HepG2 (cell line): ENCODE results near the gene COX4I1. TPM values are rescaled to one million over a fixed set of nuclear protein-coding genes. Genes with fewer than 3 reads are reported as not detected.

ENCODE experiments used
- ATF2 ChIP-seq: sonication (generic); formaldehyde crosslinking; IDR thresholded peaks from 2 replicates; pipeline ENCODE4 v1.4.0; 2020; ENCODE audit warnings: missing genetic modification reagents
- FOXP4 ChIP-seq: sonication (generic); formaldehyde crosslinking; IDR thresholded peaks from 2 replicates; pipeline ENCODE4 v1.4.0; 2020; ENCODE audit warnings: missing genetic modification reagents
- GATAD2A ChIP-seq: IDR thresholded peaks from 2 replicates; pipeline ENCODE4 v1.6.1; 2016
- IRF2 ChIP-seq: IDR thresholded peaks from 2 replicates; pipeline ENCODE4 v1.6.1; 2018; ENCODE audit warnings: missing genetic modification reagents, missing compliant biosample characterization
- KAT7 ChIP-seq: IDR thresholded peaks from 2 replicates; pipeline ENCODE4 v1.6.1; 2018; ENCODE audit warnings: borderline replicate concordance, missing compliant biosample characterization
- KLF15 ChIP-seq: sonication (generic); formaldehyde crosslinking; IDR thresholded peaks from 2 replicates; pipeline ENCODE4 v1.8.1; 2023; ENCODE audit warnings: borderline replicate concordance, mild to moderate bottlenecking, inconsistent platforms, missing genetic modification reagents, mixed read lengths
- NFE2L2 ChIP-seq: fragments of 150-350 bp; IDR thresholded peaks from 2 replicates; pipeline ENCODE4 v1.6.1; 2014; ENCODE audit warnings: low read length
- NR2F1 ChIP-seq, 2 experiments: fragments of 450-650 bp in 1 of 2; formaldehyde crosslinking in 1 of 2; IDR thresholded peaks; 2 replicates each; pipeline versions ENCODE4 v1.5.0 to v1.6.1; 2016 to 2020; ENCODE audit warnings: mild to moderate bottlenecking in 1 of 2, missing compliant biosample characterization in 1 of 2, missing genetic modification reagents in 1 of 2, moderate library complexity in 1 of 2
- POGZ ChIP-seq: sonication (generic); formaldehyde crosslinking; IDR thresholded peaks from 2 replicates; pipeline ENCODE4 v1.4.0; 2020; ENCODE audit warnings: mild to moderate bottlenecking, missing genetic modification reagents
- POLR2G ChIP-seq: fragments of 200-400 bp; formaldehyde crosslinking; IDR thresholded peaks from 2 replicates; pipeline ENCODE4 v1.6.1; 2018; ENCODE audit warnings: mild to moderate bottlenecking, low read depth, low read length, moderate library complexity
- REL ChIP-seq: sonication (generic); formaldehyde crosslinking; conservative IDR thresholded peaks from 2 replicates; pipeline ENCODE4 v1.8.0; 2022; ENCODE audit warnings: mild to moderate bottlenecking, missing genetic modification reagents, moderate library complexity
- SKIL ChIP-seq: sonication (generic); formaldehyde crosslinking; IDR thresholded peaks from 2 replicates; pipeline ENCODE4 v1.8.0; 2022; ENCODE audit warnings: missing genetic modification reagents, mild to moderate bottlenecking, moderate library complexity, borderline replicate concordance
- SNRNP70 ChIP-seq: fragments of 200-400 bp; formaldehyde crosslinking; IDR thresholded peaks from 2 replicates; pipeline ENCODE4 v1.6.1; 2017; ENCODE audit warnings: mild to moderate bottlenecking, low read depth, low read length, moderate library complexity
- SOX5 ChIP-seq: IDR thresholded peaks from 2 replicates; pipeline ENCODE4 v1.6.1; 2016; ENCODE audit warnings: borderline replicate concordance
- TOPORS ChIP-seq: sonication (generic); formaldehyde crosslinking; IDR thresholded peaks from 2 replicates; pipeline ENCODE4 v1.8.0; 2023; ENCODE audit warnings: mild to moderate bottlenecking, missing genetic modification reagents
- TSC22D2 ChIP-seq: sonication (generic); formaldehyde crosslinking; IDR thresholded peaks from 2 replicates; pipeline ENCODE4 v1.5.1; 2020; ENCODE audit warnings: missing genetic modification reagents, mild to moderate bottlenecking, borderline replicate concordance
- ZBTB4 ChIP-seq: sonication (generic); formaldehyde crosslinking; IDR thresholded peaks from 2 replicates; pipeline ENCODE4 v1.4.0; 2020; ENCODE audit warnings: missing genetic modification reagents, mild to moderate bottlenecking, borderline replicate concordance
- ZNF225 ChIP-seq: sonication (generic); formaldehyde crosslinking; IDR thresholded peaks from 2 replicates; pipeline ENCODE4 v1.4.0; 2020; ENCODE audit warnings: mild to moderate bottlenecking, missing genetic modification reagents
- ZNF30 ChIP-seq: sonication (generic); formaldehyde crosslinking; IDR thresholded peaks from 2 replicates; pipeline ENCODE4 v1.5.0; 2020; ENCODE audit warnings: mild to moderate bottlenecking, missing genetic modification reagents
- ZNF530 ChIP-seq: sonication (generic); formaldehyde crosslinking; IDR thresholded peaks from 2 replicates; pipeline ENCODE4 v1.5.0; 2020; ENCODE audit warnings: low read depth, mild to moderate bottlenecking, missing genetic modification reagents
- ZNF576 ChIP-seq: sonication (generic); formaldehyde crosslinking; IDR thresholded peaks from 2 replicates; pipeline ENCODE4 v1.4.0; 2020; ENCODE audit warnings: mild to moderate bottlenecking, missing genetic modification reagents
- polyA plus RNA-seq, 8 experiments: library from polyadenylated mRNA; depleted of rRNA in 3 of 8; stranded (reverse) in 7 of 8; unstranded in 1 of 8; fragments of >200 nt; fragmentation: Illumina TruSeq in 4 of 8; extraction: Trizol in 4 of 8; gene quantifications; 2 replicates each; pipeline versions ENCODE4 v1.2.1 to v1.2.3, GENCODE V29; 2011 to 2016; ENCODE audit warnings: low read depth in 4 of 8, missing spikeins in 1 of 8, mixed read lengths in 1 of 8; ENCODE audit not compliant: insufficient read depth in 1 of 8
- total RNA-seq, 5 experiments: library from RNA; depleted of rRNA; stranded (reverse); fragments of >200 nt; fragmentation: Illumina TruSeq; extraction: Trizol; gene quantifications; 2 replicates each; pipeline ENCODE4 v1.2.3, GENCODE V29; 2016; ENCODE audit warnings: low read depth in 1 of 5

Gene COX4I1
- total and polyA plus RNA-seq, 2 of the 13 experiments (the other 11 are each of a cell fraction or from before 2014, with no cell fraction given), result 658 to 902 TPM

- TF ChIP-seq NR2F1 (CRISPR knock-in tag; IDR thresholded peaks at IDR 0.05) (peak; percentile 25 to 86; a peak in 1 of 4 replicates), KAT7 (CRISPR knock-in tag) (no peak), TOPORS (CRISPR knock-in tag) (no peak), POGZ (CRISPR knock-in tag) (0 out of 2 replicates have a peak, but pooled peaks have one; percentile 41), REL (CRISPR knock-in tag) (0 out of 2 replicates have a peak, but pooled peaks have one; percentile 40), NFE2L2 (0 out of 2 replicates have a peak, but pooled peaks have one; percentile 25), ZBTB4 (0 out of 2 replicates have a peak, but pooled peaks have one; percentile 31), IRF2 (0 out of 2 replicates have a peak, but pooled peaks have one; percentile 21), KLF15 (CRISPR knock-in tag) (no peak), ZNF576 (CRISPR knock-in tag) (0 out of 2 replicates have a peak, but pooled peaks have one; percentile 50), ZNF30 (CRISPR knock-in tag) (no peak), ZNF225 (CRISPR knock-in tag) (0 out of 2 replicates have a peak, but pooled peaks have one; percentile 29), SNRNP70 (no peak), GATAD2A (peak; percentile 75), FOXP4 (CRISPR knock-in tag) (peak; percentile 65; the same call in 1 of the 2 replicates), ZNF530 (CRISPR knock-in tag) (no peak), SOX5 (CRISPR knock-in tag) (no peak), POLR2G (no peak), SKIL (CRISPR knock-in tag) (peak; percentile 48; the same call in 1 of the 2 replicates), ATF2 (0 out of 2 replicates have a peak, but pooled peaks have one; percentile 44), TSC22D2 (CRISPR knock-in tag) (no peak)
These were observed 50.9 kb downstream of the COX4I1 start (continued) for GRCh38 chr16:85850344-85850880.
